CD4-positive, CD25-positive, alpha-beta regulatory T cell (primary cell): ENCODE results near the gene SOX10. TPM values are rescaled to one million over a fixed set of nuclear protein-coding genes. Genes with fewer than 3 reads are reported as not detected.
"Not testable (repeated sequence)": the region's sequence is repeated elsewhere in the genome, so short reads cannot be mapped to it uniquely, and the experiment has no call there.

Experiments
- ATAC-seq, 2 donors: fragments of 150-1000 bp; cut with Tn5 transposase; one replicate each; pipeline ENCODE4 v1.10.0; 2021; ENCODE audit warnings: low read depth in 2 of 2, moderate number of reproducible peaks in 2 of 2, moderate library complexity in 1 of 2
- DNase-seq, 3 donors: peaks; one replicate each; pipeline versions ENCODE4 v3.0.0 to v3.0.0-alpha.2; 2012 to 2022; ENCODE audit warnings: mixed read lengths in 1 of 3
- H3K27ac ChIP-seq: one replicate; pipeline ENCODE4 v1.7.0; 2013; ENCODE audit warnings: mild to moderate bottlenecking, low read length; ENCODE audit not compliant: insufficient read depth, poor library complexity, severe bottlenecking
- H3K27me3 ChIP-seq: one replicate; pipeline ENCODE4 v1.7.0; 2013; ENCODE audit warnings: low read length; ENCODE audit not compliant: control insufficient read depth, insufficient read depth
- H3K36me3 ChIP-seq: one replicate; pipeline ENCODE4 v1.7.0; 2013; ENCODE audit warnings: mild to moderate bottlenecking, low read length, moderate library complexity; ENCODE audit not compliant: control insufficient read depth, insufficient read depth
- H3K4me1 ChIP-seq: 2 replicates; pipeline ENCODE4 v1.7.0; 2013; ENCODE audit warnings: mild to moderate bottlenecking, low read length; ENCODE audit not compliant: insufficient read depth, control insufficient read depth, poor library complexity, severe bottlenecking
- H3K4me3 ChIP-seq: one replicate; pipeline ENCODE4 v1.7.0; 2013; ENCODE audit warnings: low read depth, mild to moderate bottlenecking, low read length, moderate library complexity
- H3K9me3 ChIP-seq, 2 experiments: 1 replicate in 1 of 2; 2 replicates in 1 of 2; pipeline ENCODE4 v1.7.0; 2013; ENCODE audit warnings: low read length in 2 of 2, mild to moderate bottlenecking in 1 of 2, moderate library complexity in 1 of 2; ENCODE audit not compliant: control insufficient read depth in 2 of 2
- H3K27ac Mint-ChIP-seq, 3 donors: one replicate each; pipeline ENCODE4 v1.8.0; 2020 to 2022; ENCODE audit warnings: mild to moderate bottlenecking in 3 of 3, mixed read lengths in 3 of 3, moderate library complexity in 2 of 3
- H3K27me3 Mint-ChIP-seq: one replicate; pipeline ENCODE4 v1.8.0; 2022; ENCODE audit warnings: mild to moderate bottlenecking, mixed read lengths
- H3K36me3 Mint-ChIP-seq: one replicate; pipeline ENCODE4 v1.8.0; 2020; ENCODE audit warnings: mixed read lengths
- H3K4me1 Mint-ChIP-seq, 4 donors: one replicate each; pipeline ENCODE4 v1.8.0; 2020 to 2022; ENCODE audit warnings: mixed read lengths in 4 of 4, mild to moderate bottlenecking in 1 of 4
- H3K4me3 Mint-ChIP-seq, 4 donors: one replicate each; pipeline ENCODE4 v1.8.0; 2020 to 2022; ENCODE audit warnings: mild to moderate bottlenecking in 4 of 4, mixed read lengths in 4 of 4, moderate library complexity in 3 of 4
- H3K9me3 Mint-ChIP-seq, 7 donors: one replicate each; pipeline ENCODE4 v1.8.0; 2020 to 2022; ENCODE audit warnings: mixed read lengths in 7 of 7, mild to moderate bottlenecking in 3 of 7, moderate library complexity in 2 of 7
- polyA plus RNA-seq, 4 donors: library from polyadenylated mRNA; unstranded; fragments of 300-500 nt; fragmentation: Illumina TruSeq; gene quantifications; one replicate each; pipeline ENCODE4 v1.2.3, GENCODE V29; 2021
- total RNA-seq: library from RNA; stranded (reverse); gene quantifications from one replicate; pipeline ENCODE4 v1.2.3, GENCODE V29; 2022

Gene SOX10
- total and polyA plus RNA-seq, 5 donors from 2014 or later = not detected

DNA sequence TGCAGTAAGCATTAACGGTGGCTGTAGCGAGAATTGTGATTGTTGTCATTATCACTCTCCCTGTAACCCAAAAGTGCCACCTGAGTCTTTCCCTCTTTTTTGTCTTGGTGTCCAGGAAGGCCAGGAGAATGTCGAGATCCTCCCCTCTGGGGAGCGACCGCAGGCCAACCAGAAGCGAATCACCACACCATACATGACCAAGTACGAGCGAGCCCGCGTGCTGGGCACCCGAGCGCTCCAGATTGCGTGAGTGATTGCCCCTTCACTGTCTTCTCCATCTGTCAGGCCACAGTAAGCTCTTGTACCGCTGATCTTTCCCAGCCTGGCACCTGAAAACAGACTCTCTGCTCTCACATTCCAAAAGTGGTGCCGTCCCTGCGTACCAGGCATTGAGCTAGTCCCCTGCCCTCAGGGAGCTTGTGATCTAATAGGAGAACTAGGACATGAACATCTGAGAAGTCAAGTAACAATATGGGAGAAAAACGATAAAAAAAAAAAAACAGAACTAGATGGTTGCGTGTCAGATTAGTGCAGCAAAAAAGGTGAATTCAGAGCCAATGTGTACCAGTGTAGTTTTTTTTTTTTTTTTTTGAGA is 25.0 kb downstream of the SOX10 start:
- Mint-ChIP-seq H3K27me3 (no peaks in the 10 kb centered on the region), H3K9me3 (no peaks in the 10 kb centered on the region), H3K4me1 (peaks cover 5 to 37% (median 28%) of the 10 kb centered on the region in 4 donors), H3K4me3 (no peak overlapping the region), H3K27ac (no peak overlapping the region), H3K36me3 (peaks cover 51% of the 10 kb centered on the region)
- Histone ChIP-seq H3K9me3 (no peaks in the 10 kb centered on the region), H3K4me3 (no peak overlapping the region), H3K4me1 (peaks cover 7% of the 10 kb centered on the region), H3K27ac (no peak overlapping the region), H3K36me3 (peaks cover 59% of the 10 kb centered on the region), H3K27me3 (no peaks in the 10 kb centered on the region)
- no peak for DNase-seq
- ATAC-seq = no peak

DNA sequence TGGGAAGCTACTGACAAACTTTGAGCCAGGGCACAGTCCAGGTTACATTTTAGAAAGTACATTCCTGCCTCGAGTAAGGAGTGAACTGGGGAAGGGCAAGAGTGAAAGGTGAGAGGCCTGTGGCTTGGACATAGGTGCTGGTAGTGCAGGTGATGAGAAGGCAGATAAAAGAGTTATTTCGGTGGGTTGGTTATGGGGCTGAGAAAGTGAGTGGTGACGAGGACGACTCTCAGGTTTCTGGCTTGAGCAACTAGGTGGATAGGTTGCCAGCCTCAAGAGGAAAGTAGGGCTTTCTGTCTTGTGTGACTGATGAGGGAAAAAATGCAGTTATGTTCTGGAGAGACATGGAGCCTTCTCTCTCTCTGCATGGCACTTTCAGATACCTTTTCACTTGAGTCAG is 27.1 kb downstream of the SOX10 start:
- Histone ChIP-seq H3K36me3 (peaks cover 50% of the 10 kb centered on the region), H3K9me3 (no peaks in the 10 kb centered on the region), H3K4me3 (no peak overlapping the region), H3K27ac (no peak overlapping the region), H3K27me3 (peaks cover under 1% of the 10 kb centered on the region), H3K4me1 (peaks cover 24% of the 10 kb centered on the region)
- H3K4me3 Mint-ChIP-seq = peak overlapping the region in 3 of 4 donors; percentile 12 to 83 (median 48)
- H3K27me3 Mint-ChIP-seq = peaks cover 12% of the 10 kb centered on the region
- DNase-seq (no peak), ATAC-seq (no peak)
- peaks cover 10 to 54% (median 39%) of the 10 kb centered on the region in 4 donors for H3K4me1 Mint-ChIP-seq
- peak overlapping the region in 2 of 3 donors; percentile 36 to 68 for H3K27ac Mint-ChIP-seq
- peaks cover 51% of the 10 kb centered on the region for H3K36me3 Mint-ChIP-seq
- no peaks in the 10 kb centered on the region for H3K9me3 Mint-ChIP-seq

DNA sequence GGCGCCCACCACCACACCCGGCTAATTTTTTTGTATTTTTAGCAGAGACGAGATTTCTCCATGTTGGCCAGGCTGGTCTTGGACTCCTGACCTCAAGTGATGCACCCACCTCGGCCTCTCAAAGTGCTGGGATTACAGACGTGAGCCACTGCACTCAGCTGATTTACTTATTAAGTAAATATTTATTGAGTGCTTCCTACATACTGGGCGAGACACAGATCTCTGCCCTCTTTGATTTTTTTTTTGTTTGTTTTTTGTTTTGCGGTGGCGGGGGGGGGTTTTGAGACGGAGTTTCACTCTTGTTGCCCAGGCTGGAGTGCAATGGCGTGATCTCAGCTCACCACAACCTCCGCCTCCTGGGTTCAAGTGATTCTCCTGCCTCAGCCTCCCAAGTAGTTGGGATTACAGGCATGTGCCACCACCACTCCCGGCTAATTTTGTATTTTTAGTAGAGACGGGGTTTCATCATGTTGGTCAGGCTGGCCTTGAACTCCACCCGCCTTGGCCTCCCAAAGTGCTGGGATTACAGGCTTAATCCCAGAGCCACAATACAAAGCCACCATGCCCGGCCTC is 28.4 kb downstream of the SOX10 start:
- not testable (repeated sequence) for H3K9me3 ChIP-seq, H3K27ac ChIP-seq, H3K27ac Mint-ChIP-seq, ATAC-seq, H3K4me3 ChIP-seq, H3K4me3 Mint-ChIP-seq, DNase-seq, H3K9me3 Mint-ChIP-seq, H3K27me3 ChIP-seq
- H3K4me1 ChIP-seq = peaks cover 24% of the 10 kb centered on the region
- peaks cover 39% of the 10 kb centered on the region for H3K36me3 ChIP-seq
- Mint-ChIP-seq H3K36me3 (peaks cover 41% of the 10 kb centered on the region), H3K4me1 (peaks cover 10 to 53% (median 35%) of the 10 kb centered on the region in 4 donors), H3K27me3 (peaks cover 17% of the 10 kb centered on the region)

DNA sequence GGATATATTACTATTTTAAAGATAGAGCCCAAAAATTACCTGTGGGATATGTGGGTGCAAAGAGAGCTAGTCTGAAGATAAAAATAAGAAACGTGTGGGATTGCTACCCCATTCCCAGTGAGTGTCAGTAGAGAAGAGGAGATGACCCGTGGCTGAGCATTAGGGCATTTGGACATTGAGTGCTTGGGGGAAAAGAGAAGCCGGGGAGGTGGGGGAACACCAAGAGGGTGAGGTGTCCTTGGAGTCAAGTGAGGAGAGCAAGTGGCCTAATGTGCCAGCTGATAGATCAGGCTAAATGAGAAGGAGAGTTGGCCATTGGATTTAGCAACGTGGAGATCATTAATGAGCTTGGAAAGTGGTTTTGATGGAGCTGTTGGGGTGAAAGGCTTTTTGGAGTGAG is 29.7 kb downstream of the SOX10 start:
- peak overlapping the region; percentile 92 for H3K4me3 ChIP-seq
- H3K36me3 ChIP-seq = peaks cover 32% of the 10 kb centered on the region
- H3K27me3 ChIP-seq = peaks cover 4% of the 10 kb centered on the region
- ATAC-seq (no peak), DNase-seq (no peak)
- Mint-ChIP-seq H3K27ac (peak overlapping the region in 1 of 3 donors; percentile 97), H3K9me3 (no peaks in the 10 kb centered on the region), H3K27me3 (peaks cover 17% of the 10 kb centered on the region), H3K36me3 (peaks cover 38% of the 10 kb centered on the region), H3K4me1 (peaks cover 10 to 53% (median 35%) of the 10 kb centered on the region in 4 donors), H3K4me3 (peak overlapping the region; percentile 96 to 99 (median 97))
- peaks cover 24% of the 10 kb centered on the region for H3K4me1 ChIP-seq
- no peaks in the 10 kb centered on the region for H3K9me3 ChIP-seq
- H3K27ac ChIP-seq = no peak overlapping the region

DNA sequence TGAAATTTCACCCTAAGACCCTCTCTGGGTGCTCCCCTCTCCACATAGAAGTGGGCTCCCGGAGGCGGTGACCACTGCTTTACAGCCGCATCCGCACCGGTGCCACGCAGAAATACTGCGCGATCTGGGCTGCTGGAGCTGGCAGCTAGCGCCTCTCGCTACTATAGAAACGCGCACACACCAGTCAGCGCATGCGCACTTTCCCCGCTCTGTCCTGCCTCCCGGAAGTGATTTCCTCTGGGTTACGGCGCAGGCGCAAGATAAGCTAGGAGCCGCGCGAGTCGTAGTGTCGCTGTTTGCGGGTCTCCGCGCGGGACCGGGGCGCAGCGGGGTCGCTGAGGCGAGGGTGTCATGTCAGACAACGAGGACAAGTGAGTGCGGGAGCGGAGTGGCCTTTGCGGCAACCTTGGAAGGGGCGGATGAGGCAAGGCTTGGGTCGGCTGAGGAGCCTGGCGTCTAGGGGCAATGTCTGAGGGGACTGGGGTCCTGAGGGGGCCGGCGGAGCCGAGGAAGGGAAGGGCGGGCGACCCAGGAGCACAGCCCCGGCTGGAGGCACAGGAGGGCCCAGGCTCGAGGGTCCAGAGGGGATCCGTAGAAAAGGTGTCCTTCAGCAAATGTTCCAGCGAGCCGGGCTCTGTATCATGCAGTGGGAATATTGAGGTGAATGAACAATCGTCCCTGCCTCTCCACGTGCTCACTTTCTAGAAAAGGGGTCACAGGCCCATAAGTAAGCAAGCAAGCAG is 30.7 kb downstream of the SOX10 start, which contains the start of the genes C22orf23 and POLR2F:
TSS of gene C22orf23 (minus strand) at position 165 of the 743 bp plus-strand sequence. CDS start 452 bp downstream, outside the sequence.
TSS of gene POLR2F (plus strand) at position 263 of the 743 bp plus-strand sequence. CDS start at position 352, 89 bp downstream.
- Mint-ChIP-seq H3K4me3 (peak within 1 kb of the TSS; percentile 96 to 99 (median 97)), H3K4me1 (peaks cover 10 to 50% (median 32%) of the 10 kb centered on the region in 4 donors)

DNA sequence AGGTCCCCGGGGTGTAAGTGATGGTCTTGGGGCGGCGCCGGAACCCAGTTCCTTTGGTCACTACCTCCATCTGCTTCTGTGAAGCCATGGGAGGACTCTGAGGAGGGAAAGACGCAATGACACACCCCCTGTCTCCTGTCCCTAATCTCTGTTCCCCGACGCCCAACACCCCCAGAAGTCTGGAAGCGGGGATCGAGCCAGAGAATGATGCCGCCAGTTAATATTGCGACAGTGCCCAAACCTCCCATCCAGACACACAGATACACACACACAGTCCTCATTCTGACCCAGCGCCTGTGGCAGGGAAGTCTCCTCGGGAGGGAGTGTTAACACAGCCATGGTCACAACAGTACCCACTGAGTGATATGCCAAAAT is 31.3 kb downstream of the SOX10 start:
- Histone ChIP-seq H3K4me3 (peak overlapping the region; percentile 92), H3K4me1 (peaks cover 24% of the 10 kb centered on the region), H3K27me3 (peaks cover 4% of the 10 kb centered on the region), H3K9me3 (no peaks in the 10 kb centered on the region), H3K36me3 (peaks cover 16% of the 10 kb centered on the region), H3K27ac (no peak overlapping the region)
- peak overlapping the region; percentile 16 to 98 (median 97) for H3K27ac Mint-ChIP-seq
- no peak for DNase-seq
- H3K27me3 Mint-ChIP-seq = peaks cover 17% of the 10 kb centered on the region
- H3K4me1 Mint-ChIP-seq = peaks cover 10 to 47% (median 29%) of the 10 kb centered on the region in 4 donors
- peaks cover 24% of the 10 kb centered on the region for H3K36me3 Mint-ChIP-seq
- ATAC-seq = no peak
- H3K4me3 Mint-ChIP-seq = peak overlapping the region; percentile 96 to 99 (median 97)
- no peaks in the 10 kb centered on the region for H3K9me3 Mint-ChIP-seq

More for the DNA sequence above, 30.7 kb downstream of the SOX10 start, which contains the start of the genes C22orf23 and POLR2F:
- H3K4me3 ChIP-seq = peak within 1 kb of the TSS; percentile 92
- Mint-ChIP-seq H3K27me3 (peaks cover 17% of the 10 kb centered on the region), H3K36me3 (peaks cover 27% of the 10 kb centered on the region), H3K9me3 (no peaks in the 10 kb centered on the region), H3K27ac (peak within 1 kb of the TSS; percentile 97 to 98 (median 97))
- H3K27me3 ChIP-seq = peaks cover 4% of the 10 kb centered on the region
- H3K27ac ChIP-seq = peak within 1 kb of the TSS; percentile 63
- DNase-seq (peak; percentile 95 to 96 (median 96)), ATAC-seq (peak; percentile 89 to 95)
- H3K4me1 ChIP-seq = peaks cover 24% of the 10 kb centered on the region
- H3K36me3 ChIP-seq = peaks cover 22% of the 10 kb centered on the region
- H3K9me3 ChIP-seq = no peaks in the 10 kb centered on the region

DNA sequence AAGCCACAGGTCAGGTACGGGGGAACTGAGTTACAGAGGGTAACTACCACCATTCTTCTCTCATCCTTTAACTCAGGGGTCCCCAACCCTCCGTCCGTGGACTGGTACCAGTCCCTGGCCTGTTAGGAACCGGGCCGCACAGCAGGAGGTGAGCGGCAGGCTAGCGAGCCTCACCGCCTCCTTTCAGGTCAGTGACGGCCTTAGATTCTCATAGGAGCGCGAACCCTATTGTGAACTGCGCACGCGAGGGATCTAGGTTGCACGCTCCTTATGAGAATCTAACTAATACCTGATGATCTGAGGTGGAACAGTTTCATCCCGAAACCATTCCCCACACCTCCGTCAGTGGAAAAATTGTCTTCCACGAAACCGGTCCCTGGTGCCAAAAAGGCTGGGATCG is 31.7 kb downstream of the SOX10 start:
- Histone ChIP-seq H3K36me3 (peaks cover 12% of the 10 kb centered on the region), H3K4me1 (peaks cover 24% of the 10 kb centered on the region), H3K4me3 (peak overlapping the region; percentile 92)
- peak overlapping the region; percentile 96 to 99 (median 97) for H3K4me3 Mint-ChIP-seq
- peak overlapping the region in 2 of 3 donors; percentile 97 to 98 for H3K27ac Mint-ChIP-seq
- ATAC-seq, H3K27me3 ChIP-seq, H3K9me3 ChIP-seq, H3K27ac ChIP-seq, DNase-seq, H3K9me3 Mint-ChIP-seq: not testable (repeated sequence)
- peaks cover 10 to 44% (median 27%) of the 10 kb centered on the region in 4 donors for H3K4me1 Mint-ChIP-seq
- H3K36me3 Mint-ChIP-seq = peaks cover 20% of the 10 kb centered on the region
- peaks cover 17% of the 10 kb centered on the region for H3K27me3 Mint-ChIP-seq
